Trophoblast cell (in vitro differentiated cells and primary cell): Measurements from ENCODE around the gene M1AP.

Experiments
- DNase-seq, 2 donors: peaks; one replicate each; pipeline ENCODE4 v3.0.0-alpha.2; 2016
- H2AFZ ChIP-seq: 2 replicates; pipeline ENCODE4 v1.6.1; 2013; ENCODE audit warnings: low read length, moderate library complexity, mild to moderate bottlenecking; ENCODE audit not compliant: insufficient read depth, poor library complexity
- H2AK5ac ChIP-seq: 2 replicates; pipeline ENCODE4 v1.6.1; 2013; ENCODE audit warnings: mild to moderate bottlenecking, low read length
- H2BK120ac ChIP-seq: 2 replicates; pipeline ENCODE4 v1.6.1; 2013; ENCODE audit warnings: low read length, mild to moderate bottlenecking, moderate library complexity; ENCODE audit not compliant: insufficient read depth, poor library complexity
- H2BK12ac ChIP-seq: 2 replicates; pipeline ENCODE4 v1.6.1; 2013; ENCODE audit warnings: mild to moderate bottlenecking, low read length, moderate library complexity
- H2BK5ac ChIP-seq: 2 replicates; pipeline ENCODE4 v1.6.1; 2013; ENCODE audit warnings: low read length, low read depth, moderate library complexity, mild to moderate bottlenecking; ENCODE audit not compliant: poor library complexity
- H3K14ac ChIP-seq: 2 replicates; pipeline ENCODE4 v1.6.1; 2013; ENCODE audit warnings: mild to moderate bottlenecking, low read length
- H3K18ac ChIP-seq: 2 replicates; pipeline ENCODE4 v1.6.1; 2013; ENCODE audit warnings: mild to moderate bottlenecking, low read length
- H3K23ac ChIP-seq: 2 replicates; pipeline ENCODE4 v1.6.1; 2013; ENCODE audit warnings: low read length
- H3K27ac ChIP-seq: 2 replicates; pipeline ENCODE4 v1.5.1; 2013; ENCODE audit warnings: low read depth, mild to moderate bottlenecking, inconsistent platforms, low read length, moderate library complexity
- H3K27me3 ChIP-seq: 2 replicates; pipeline ENCODE4 v1.6.1; 2013; ENCODE audit warnings: inconsistent platforms, mild to moderate bottlenecking, low read length, moderate library complexity; ENCODE audit not compliant: insufficient read depth
- H3K36me3 ChIP-seq, 2 experiments: 1 replicate in 1 of 2; 2 replicates in 1 of 2; pipeline ENCODE4 v1.6.1; 2013; ENCODE audit warnings: low read length in 2 of 2, mild to moderate bottlenecking in 2 of 2, moderate library complexity in 1 of 2; ENCODE audit not compliant: insufficient read depth in 2 of 2, control insufficient read depth in 1 of 2
- H3K4ac ChIP-seq: 2 replicates; pipeline ENCODE4 v1.6.1; 2013; ENCODE audit warnings: low read depth, mild to moderate bottlenecking, low read length, moderate library complexity
- H3K4me1 ChIP-seq, 2 experiments: 1 replicate in 1 of 2; 2 replicates in 1 of 2; pipeline ENCODE4 v1.6.1; 2013; ENCODE audit warnings: low read length in 2 of 2, mild to moderate bottlenecking in 2 of 2, moderate library complexity in 1 of 2; ENCODE audit not compliant: insufficient read depth in 2 of 2, control insufficient read depth in 1 of 2
- H3K4me2 ChIP-seq: 2 replicates; pipeline ENCODE4 v1.6.1; 2013; ENCODE audit warnings: inconsistent platforms, mild to moderate bottlenecking, low read length, moderate library complexity
- H3K4me3 ChIP-seq: 2 replicates; pipeline ENCODE4 v1.5.1; 2013; ENCODE audit warnings: mild to moderate bottlenecking, low read depth, low read length, inconsistent platforms
- H3K79me1 ChIP-seq: one replicate; pipeline ENCODE4 v1.6.1; 2013; ENCODE audit warnings: low read length
- H3K79me2 ChIP-seq: 2 replicates; pipeline ENCODE4 v1.6.1; 2013; ENCODE audit warnings: low read length, mild to moderate bottlenecking; ENCODE audit not compliant: control insufficient read depth, insufficient read depth, poor library complexity
- H3K9ac ChIP-seq: 2 replicates; pipeline ENCODE4 v1.6.1; 2013; ENCODE audit warnings: mild to moderate bottlenecking, low read length
- H3K9me3 ChIP-seq: 2 replicates; pipeline ENCODE4 v1.6.1; 2013; ENCODE audit warnings: low read depth, mild to moderate bottlenecking, control low read depth, inconsistent platforms, low read length; ENCODE audit not compliant: insufficient read depth
- H4K12ac ChIP-seq: 2 replicates; pipeline ENCODE4 v1.6.1; 2013; ENCODE audit warnings: low read depth, mild to moderate bottlenecking, low read length, moderate library complexity
- H4K8ac ChIP-seq: 2 replicates; pipeline ENCODE4 v1.6.1; 2013; ENCODE audit warnings: low read depth, mild to moderate bottlenecking, low read length, moderate library complexity
- H4K91ac ChIP-seq: one replicate; pipeline ENCODE4 v1.6.1; 2013; ENCODE audit warnings: low read depth, mild to moderate bottlenecking, low read length, moderate library complexity
- WGBS: extraction: QIAGEN DNeasy Blood & Tissue Kit; methylation state at CpG from one replicate; pipeline ENCODE4 v1.1.7; 2013; ENCODE audit warnings: missing lambda C conversion rate; ENCODE audit not compliant: insufficient read length, insufficient coverage; ENCODE audit errors: extremely low coverage; 5-methylcytosine and 5-hydroxymethylcytosine counted together

The M1AP gene

GRCh38 chr2:74515981-74516633 lies 132.0 kb downstream of the M1AP start:
- Histone ChIP-seq H2AK5ac (no peak overlapping the region), H3K4me3 (no peak overlapping the region), H3K23ac (no peak overlapping the region), H3K36me3 (no peaks in the 10 kb centered on the region), H3K14ac (no peak overlapping the region), H3K4me1 (peaks cover 6 to 10% of the 10 kb centered on the region in 2 experiments), H3K27me3 (peaks cover 74% of the 10 kb centered on the region), H4K8ac (no peak overlapping the region), H3K4me2 (peak overlapping the region; percentile 39), H3K79me1 (no peaks in the 10 kb centered on the region), H3K27ac (no peak overlapping the region), H3K4ac (no peak overlapping the region), H3K9me3 (peaks cover 16% of the 10 kb centered on the region), H4K12ac (no peak overlapping the region), H4K91ac (no peak overlapping the region), H2BK5ac (no peak overlapping the region), H3K9ac (no peak overlapping the region), H3K18ac (no peak overlapping the region), H2AFZ (no peak overlapping the region), H2BK12ac (no peak overlapping the region), H2BK120ac (no peak overlapping the region), H3K79me2 (no peaks in the 10 kb centered on the region)
- DNase-seq: no peak
- no CpG with 5 or more reads among the region's 72 CpGs for whole genome bisulfite sequencing

GRCh38 chr2:74515271-74515980 lies 132.7 kb downstream of the M1AP start:
- Histone ChIP-seq H3K4me2 (peak overlapping the region; percentile 39), H3K36me3 (no peaks in the 10 kb centered on the region), H3K4ac (no peak overlapping the region), H3K27ac (no peak overlapping the region), H4K12ac (no peak overlapping the region), H2AK5ac (no peak overlapping the region), H3K9me3 (peaks cover 16% of the 10 kb centered on the region), H3K9ac (no peak overlapping the region), H3K27me3 (peaks cover 75% of the 10 kb centered on the region), H2BK120ac (no peak overlapping the region), H3K23ac (no peak overlapping the region), H3K79me1 (no peaks in the 10 kb centered on the region), H3K14ac (no peak overlapping the region), H3K79me2 (no peaks in the 10 kb centered on the region), H4K8ac (no peak overlapping the region), H2AFZ (no peak overlapping the region), H3K4me1 (peaks cover 6 to 10% of the 10 kb centered on the region in 2 experiments), H3K4me3 (peak overlapping the region; percentile 42), H2BK12ac (no peak overlapping the region), H2BK5ac (no peak overlapping the region), H4K91ac (no peak overlapping the region), H3K18ac (no peak overlapping the region)
- no CpG with 5 or more reads among the region's 60 CpGs for WGBS
- DNase-seq: no peak

- no peak within 1 kb of the TSS for H2BK12ac ChIP-seq
- DNase-seq: no peak
- H2AK5ac ChIP-seq: no peak within 1 kb of the TSS
- H2BK5ac ChIP-seq: no peak within 1 kb of the TSS
- H3K18ac ChIP-seq: no peak within 1 kb of the TSS
- H2AFZ ChIP-seq: no peak within 1 kb of the TSS
- H3K4ac ChIP-seq: no peak within 1 kb of the TSS
- H3K23ac ChIP-seq: no peak within 1 kb of the TSS
- no peak within 1 kb of the TSS for H3K9ac ChIP-seq
- H3K9me3 ChIP-seq: peaks cover 16% of the 10 kb centered on the region
- peaks cover 80% of the 10 kb centered on the region for H3K27me3 ChIP-seq
- no peak within 1 kb of the TSS for H4K12ac ChIP-seq
- no peak within 1 kb of the TSS for H4K8ac ChIP-seq
- H3K4me2 ChIP-seq: no peak within 1 kb of the TSS
- peaks cover 6 to 10% of the 10 kb centered on the region in 2 experiments for H3K4me1 ChIP-seq
- no peak within 1 kb of the TSS for H2BK120ac ChIP-seq
- H3K4me3 ChIP-seq: no peak within 1 kb of the TSS
- no peak within 1 kb of the TSS for H3K27ac ChIP-seq
- no peaks in the 10 kb centered on the region for H3K79me1 ChIP-seq
- H4K91ac ChIP-seq: no peak within 1 kb of the TSS
- no peaks in the 10 kb centered on the region for H3K79me2 ChIP-seq
- WGBS: no CpG with 5 or more reads among the region's 82 CpGs
- H3K14ac ChIP-seq: no peak within 1 kb of the TSS
- no peaks in the 10 kb centered on the region for H3K36me3 ChIP-seq
Observed at GRCh38 chr2:74514368-74515270, 133.5 kb downstream of the M1AP start, which contains the start of gene TLX2. TSS of gene TLX2 (plus strand) at chr2:74514450. CDS start at chr2:74514807, 357 bp downstream.

GRCh38 chr2:74513605-74514367 lies 134.3 kb downstream of the M1AP start:
- Histone ChIP-seq H3K9me3 (peaks cover 16% of the 10 kb centered on the region), H4K12ac (no peak overlapping the region), H3K9ac (no peak overlapping the region), H4K91ac (no peak overlapping the region), H3K4me3 (no peak overlapping the region), H3K4ac (no peak overlapping the region), H3K27me3 (peaks cover 77% of the 10 kb centered on the region), H3K79me1 (no peaks in the 10 kb centered on the region), H3K79me2 (no peaks in the 10 kb centered on the region), H2AK5ac (no peak overlapping the region), H2BK120ac (no peak overlapping the region), H2AFZ (no peak overlapping the region), H3K27ac (no peak overlapping the region), H3K36me3 (no peaks in the 10 kb centered on the region), H3K14ac (no peak overlapping the region), H3K23ac (no peak overlapping the region), H3K4me2 (no peak overlapping the region), H2BK5ac (no peak overlapping the region), H3K4me1 (peaks cover 6 to 10% of the 10 kb centered on the region in 2 experiments), H2BK12ac (no peak overlapping the region), H3K18ac (no peak overlapping the region), H4K8ac (no peak overlapping the region)
- WGBS: no CpG with 5 or more reads among the region's 52 CpGs
- DNase-seq: no peak
